Measurements from ENCODE around the gene LY9. TPM values are rescaled to one million over a fixed set of nuclear protein-coding genes. Genes with fewer than 3 reads are reported as not detected.

The LY9 gene
- total RNA-seq, 6 experiments from 2014 or later = 0.11 to 1.3 (median 0.37) TPM; not detected in 1

- TF ChIP-seq POLR2A (IDR thresholded peaks at IDR 0.05) = no peak
- no peak for TF ChIP-seq CTCF (IDR thresholded peaks at IDR 0.05)
- ATAC-seq = no peak
- H3K4me3 ChIP-seq = no peak overlapping the region
These were observed 4.9 kb downstream of the LY9 start for GRCh38 chr1:160800645-160801408.

GRCh38 chr1:160801836-160802580 is 6.0 kb downstream of the LY9 start:
- no peak for TF ChIP-seq CTCF (IDR thresholded peaks at IDR 0.05)
- TF ChIP-seq POLR2A (IDR thresholded peaks at IDR 0.05) = no peak
- peak in 1 of 4 donors; percentile 36 for ATAC-seq
- WGBS (ENCODE audit: insufficient coverage, low coverage, low lambda C conversion rate, missing lambda C conversion rate) = 84% methylated on average over 10 of the region's 43 CpGs

More at GRCh38 chr1:160800645-160801408, 4.9 kb downstream of the LY9 start:
- no peaks in the 10 kb centered on the region for H3K27me3 ChIP-seq
- no peak for DNase-seq
- WGBS (ENCODE audit: insufficient coverage, low coverage, low lambda C conversion rate, missing lambda C conversion rate) = 35% methylated on average over 4 of the region's 4 CpGs
- no peaks in the 10 kb centered on the region for H3K36me3 ChIP-seq
- H3K27ac ChIP-seq = no peak overlapping the region
- no peaks in the 10 kb centered on the region for H3K9me3 ChIP-seq
- intact Hi-C loops (cut with DNase I) = no loop called here
- no peaks in the 10 kb centered on the region for H3K4me1 ChIP-seq

GRCh38 chr1:160806109-160806665 is 10.2 kb downstream of the LY9 start:
- no peaks in the 10 kb centered on the region for H3K4me1 ChIP-seq
- 47% methylated on average over 1 of the region's 1 CpG for WGBS (ENCODE audit: insufficient coverage, low coverage, low lambda C conversion rate, missing lambda C conversion rate)
- no peak overlapping the region for H3K27ac ChIP-seq
- intact Hi-C loops (cut with DNase I) = no loop called here
- H3K4me3 ChIP-seq = no peak overlapping the region
- TF ChIP-seq CTCF (IDR thresholded peaks at IDR 0.05) (no peak), POLR2A (IDR thresholded peaks at IDR 0.05) (no peak)
- no peaks in the 10 kb centered on the region for H3K27me3 ChIP-seq
- ATAC-seq (no peak), DNase-seq (no peak)
- H3K9me3 ChIP-seq = peaks cover 0 to 6% (median 0%) of the 10 kb centered on the region in 4 donors
- H3K36me3 ChIP-seq = no peaks in the 10 kb centered on the region

More at GRCh38 chr1:160801836-160802580, 6.0 kb downstream of the LY9 start:
- no peaks in the 10 kb centered on the region for H3K4me1 ChIP-seq
- H3K27ac ChIP-seq = no peak overlapping the region
- peaks cover 0 to 6% (median 0%) of the 10 kb centered on the region in 4 donors for H3K9me3 ChIP-seq
- intact Hi-C loops (cut with DNase I) = no loop called here
- H3K27me3 ChIP-seq = no peaks in the 10 kb centered on the region
- no peak for DNase-seq
- H3K4me3 ChIP-seq = no peak overlapping the region
- no peaks in the 10 kb centered on the region for H3K36me3 ChIP-seq

- H3K4me1 ChIP-seq = no peaks in the 10 kb centered on the region
- H3K9me3 ChIP-seq = peaks cover 0 to 6% (median 0%) of the 10 kb centered on the region in 4 donors
- no peak overlapping the region for H3K27ac ChIP-seq
- no peaks in the 10 kb centered on the region for H3K27me3 ChIP-seq
- intact Hi-C loops (cut with DNase I) = no loop called here
- ATAC-seq = no peak
- no peak for TF ChIP-seq CTCF (IDR thresholded peaks at IDR 0.05)
- TF ChIP-seq POLR2A (IDR thresholded peaks at IDR 0.05) = no peak
- no peak for DNase-seq
- no peaks in the 10 kb centered on the region for H3K36me3 ChIP-seq
- no peak overlapping the region for H3K4me3 ChIP-seq
These were observed 10.8 kb downstream of the LY9 start for GRCh38 chr1:160806784-160807183.

Measured in right lobe of liver (tissue), 6 donors.